ENCODE measurements around the gene RING1.

DNA sequence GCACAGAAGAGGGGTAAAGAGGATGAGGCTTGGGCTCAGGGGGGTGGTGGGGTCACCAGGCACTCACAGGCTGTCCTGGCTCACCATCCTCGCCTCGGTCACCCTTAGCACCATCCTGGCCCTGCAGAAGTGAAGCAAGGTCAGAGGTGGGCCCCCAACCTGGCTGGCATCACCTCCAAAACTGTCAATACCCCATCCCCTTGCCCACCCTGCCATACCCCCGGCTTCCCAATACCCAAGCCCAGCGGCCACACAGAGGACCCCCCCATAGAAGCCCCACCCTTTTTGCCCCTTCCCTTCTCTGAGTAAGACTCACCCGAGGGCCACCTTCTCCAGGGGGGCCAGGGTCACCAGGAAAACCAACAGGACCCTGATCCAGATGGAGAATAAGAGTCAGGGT is 39.7 kb upstream of the RING1 start:
- no peak for TF ChIP-seq POLR2AphosphoS5 (IDR thresholded peaks at IDR 0.05; ENCODE audit: low read depth, low read length)
- no peak for TF ChIP-seq REST (IDR thresholded peaks at IDR 0.05; ENCODE audit: insufficient read depth in 1 of 2, low read depth in 2 of 2, low read length in 2 of 2)

All from PFSK-1 (cell line).